HG03045 (cell line): ENCODE data around the gene SLC39A10.

Source experiments
- ATAC-seq: cut with Tn5 transposase; IDR thresholded peaks from one replicate; pipeline ENCODE4 v1.9.1; 2021; ENCODE audit warnings: mild to moderate bottlenecking, moderate library complexity; ENCODE audit not compliant: unreplicated experiment

The SLC39A10 gene

GRCh38 chr2:195716466-195716865, 59.4 kb downstream of the SLC39A10 start:
- ATAC-seq: no peak

GRCh38 chr2:195721042-195721441, 64.0 kb downstream of the SLC39A10 start:
- no peak for ATAC-seq

DNA sequence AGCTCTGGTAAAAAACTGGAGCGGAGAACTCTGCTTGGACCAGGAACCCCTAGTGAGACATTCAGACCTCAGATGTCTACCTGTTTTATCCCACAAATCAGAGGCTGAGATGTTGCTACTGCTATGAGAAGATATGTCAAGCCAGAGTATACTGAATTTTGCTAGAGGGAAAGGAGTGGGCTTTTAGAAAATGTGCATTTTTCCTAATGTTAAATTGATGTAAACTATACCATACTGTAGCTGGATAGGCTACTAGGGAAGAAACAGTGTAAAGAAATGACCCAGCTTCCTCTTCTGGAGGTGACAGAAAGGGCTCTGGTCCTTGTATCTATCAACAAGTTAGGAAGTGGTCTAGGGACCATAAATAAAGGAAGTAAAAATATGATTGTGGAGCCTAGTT, 65.0 kb downstream of the SLC39A10 start:
- no peak for ATAC-seq

DNA sequence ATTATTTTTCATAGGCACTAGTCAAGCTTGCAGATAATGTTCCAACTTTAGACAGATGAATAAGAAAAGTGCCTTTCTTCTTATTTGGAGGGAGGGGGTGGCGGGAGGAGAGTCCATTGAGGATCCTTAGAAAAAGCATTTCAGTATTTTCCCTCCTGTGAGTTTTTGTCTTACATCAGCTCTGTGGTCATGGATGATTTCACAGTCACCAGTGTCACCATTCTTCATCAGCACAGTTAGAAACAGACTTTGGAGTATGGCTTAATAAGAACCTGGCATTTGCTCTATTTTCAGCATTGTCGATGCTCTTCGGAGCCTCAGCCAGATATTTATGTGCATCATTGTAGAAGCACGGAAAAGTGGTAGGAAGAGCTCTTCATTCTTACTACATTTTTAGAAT, 70.1 kb downstream of the SLC39A10 start:
- no peak for ATAC-seq

DNA sequence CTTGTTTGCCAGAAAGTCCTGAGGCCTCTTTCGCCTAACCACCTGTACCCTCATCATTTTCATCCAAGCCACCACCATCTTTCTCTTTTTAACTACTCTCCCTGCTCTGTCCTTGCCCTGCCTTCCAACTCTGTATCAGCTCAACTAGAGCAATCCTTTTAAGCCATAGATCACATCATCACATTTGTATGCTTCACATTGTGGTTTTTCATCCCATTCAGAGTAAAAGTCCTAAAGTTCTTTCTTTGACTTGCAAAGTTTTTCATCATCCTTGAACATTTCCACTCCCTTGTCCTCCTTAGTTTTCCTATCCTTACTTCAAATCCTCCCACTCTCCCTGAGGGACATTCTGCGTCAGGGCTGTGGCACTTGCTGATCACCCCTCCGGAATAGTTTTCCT, 73.9 kb downstream of the SLC39A10 start:
- no peak for ATAC-seq

- ATAC-seq: no peak
These were observed 75.5 kb downstream of the SLC39A10 start for GRCh38 chr2:195732574-195732973.

DNA sequence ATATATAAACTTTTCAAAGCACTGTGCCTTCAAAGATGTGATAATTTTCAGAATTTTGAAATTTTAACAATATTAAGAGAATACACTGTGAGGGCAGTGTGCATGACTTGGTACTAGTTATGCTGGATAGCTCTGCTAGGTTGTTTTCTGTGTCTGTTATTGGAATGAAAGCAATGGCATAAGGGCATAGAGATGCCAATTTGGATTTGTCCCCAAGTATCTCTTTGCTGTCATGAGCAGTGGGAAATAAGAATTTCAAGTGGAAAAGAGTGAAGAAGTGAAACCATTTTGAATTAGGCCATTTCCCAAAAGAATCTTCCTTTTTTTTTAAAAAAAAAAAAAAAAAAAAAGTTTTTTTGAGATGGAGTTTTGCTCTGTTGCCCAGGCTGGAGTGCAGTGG, 76.8 kb downstream of the SLC39A10 start:
- ATAC-seq: no peak

GRCh38 chr2:195734395-195734794, 77.4 kb downstream of the SLC39A10 start:
- no peak for ATAC-seq

- ATAC-seq: no peak
These were observed 77.9 kb downstream of the SLC39A10 start for GRCh38 chr2:195734931-195735330.

DNA sequence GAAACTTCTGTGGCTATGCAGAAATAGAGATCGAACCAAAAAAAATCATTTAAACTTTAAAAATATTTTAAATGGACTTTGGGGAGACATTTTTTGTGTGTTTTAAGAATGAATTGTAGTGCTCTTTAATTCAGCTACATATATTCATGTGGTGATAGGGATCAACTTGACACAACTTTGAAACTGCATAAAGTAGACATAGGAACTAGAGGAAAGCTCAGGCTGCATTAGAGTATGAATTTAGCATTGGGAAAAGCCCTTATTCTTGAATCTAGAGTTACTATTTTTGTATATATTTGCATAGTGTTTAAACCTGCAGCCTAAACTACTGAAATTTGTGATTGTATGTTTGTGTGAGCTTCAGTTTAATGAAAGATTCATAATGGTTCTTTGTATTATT, 78.3 kb downstream of the SLC39A10 start:
- no peak for ATAC-seq

GRCh38 chr2:195737511-195738325, 80.7 kb downstream of the SLC39A10 start:
- no peak for ATAC-seq

GRCh38 chr2:195741191-195741590, 84.2 kb downstream of the SLC39A10 start:
- ATAC-seq: no peak

DNA sequence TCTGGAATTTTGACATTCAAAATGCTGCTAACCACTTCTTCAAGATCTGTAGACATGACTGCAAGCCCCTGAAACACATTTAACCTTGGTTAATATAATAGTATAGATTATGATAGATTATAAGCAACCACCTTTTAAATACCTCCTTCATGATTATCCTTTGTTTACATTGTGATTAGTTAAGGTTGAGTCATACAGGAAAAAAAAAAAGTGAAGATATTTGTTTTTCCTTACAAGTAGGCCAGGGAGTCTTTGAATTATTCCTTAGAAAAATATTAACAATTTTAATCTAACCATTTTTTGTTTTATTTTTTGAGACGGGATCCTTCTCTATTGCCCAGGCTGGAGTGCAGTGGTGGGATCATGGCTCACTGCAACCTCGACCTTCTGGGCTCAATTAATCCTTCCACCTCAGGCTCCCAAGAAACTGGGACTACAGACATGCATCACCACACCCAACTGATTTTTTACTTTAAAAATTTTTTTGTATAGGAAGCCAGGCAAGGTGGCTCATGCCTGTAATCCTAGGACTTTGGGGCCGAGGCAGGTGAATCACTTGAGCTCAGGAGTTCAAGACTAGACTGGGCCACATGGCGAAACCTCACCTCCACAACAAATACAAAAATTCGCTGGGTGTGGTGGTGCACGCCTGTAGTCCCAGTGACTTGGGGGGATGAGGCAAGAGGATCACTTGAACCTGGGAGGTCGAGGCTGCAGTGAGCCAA, 99.4 kb downstream of the SLC39A10 start:
- ATAC-seq: no peak

GRCh38 chr2:195758846-195759245, 101.8 kb downstream of the SLC39A10 start:
- no peak for ATAC-seq

GRCh38 chr2:195759877-195760276, 102.9 kb downstream of the SLC39A10 start:
- no peak for ATAC-seq

DNA sequence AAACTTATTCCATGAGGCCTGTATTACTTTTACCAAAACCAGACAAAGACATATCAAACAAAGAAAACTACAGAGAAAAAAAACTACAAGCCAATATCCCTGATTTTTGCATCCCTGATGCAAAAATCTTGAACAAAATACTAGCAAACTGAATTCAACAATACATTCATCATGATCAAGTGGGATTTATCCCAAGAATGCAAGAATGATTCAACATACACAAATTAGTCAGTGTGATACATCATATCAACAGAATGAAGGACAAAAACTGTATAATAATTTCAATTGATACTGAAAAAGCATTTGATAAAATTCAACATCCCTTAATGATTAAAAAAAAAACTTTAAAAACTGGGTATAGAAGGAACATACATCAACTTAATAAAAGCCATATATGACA, 106.8 kb downstream of the SLC39A10 start:
- ATAC-seq: no peak

DNA sequence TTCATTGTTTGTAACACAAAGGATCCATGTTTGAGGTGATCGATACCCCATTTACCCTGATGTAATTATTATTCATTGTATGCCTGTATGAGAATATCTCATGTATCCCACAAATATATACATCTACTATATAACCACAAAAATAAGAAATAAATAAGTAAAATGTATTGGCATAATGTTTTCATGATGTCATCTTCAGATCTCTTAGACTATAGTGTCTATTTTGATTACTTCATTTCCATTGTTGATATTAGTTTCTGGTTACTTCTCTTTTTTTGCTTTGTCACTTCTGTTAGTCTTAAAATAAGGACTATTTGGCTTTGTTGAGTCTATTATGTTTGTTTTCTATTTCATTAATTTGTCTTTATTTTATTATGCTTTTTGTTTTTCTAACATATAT, 109.7 kb downstream of the SLC39A10 start:
- ATAC-seq: no peak

- no peak for ATAC-seq
These were observed 111.4 kb downstream of the SLC39A10 start for GRCh38 chr2:195768431-195768830.

GRCh38 chr2:195769975-195770374, 112.9 kb downstream of the SLC39A10 start:
- no peak for ATAC-seq

- no peak for ATAC-seq
These were observed 122.5 kb downstream of the SLC39A10 start for GRCh38 chr2:195779491-195779890.

DNA sequence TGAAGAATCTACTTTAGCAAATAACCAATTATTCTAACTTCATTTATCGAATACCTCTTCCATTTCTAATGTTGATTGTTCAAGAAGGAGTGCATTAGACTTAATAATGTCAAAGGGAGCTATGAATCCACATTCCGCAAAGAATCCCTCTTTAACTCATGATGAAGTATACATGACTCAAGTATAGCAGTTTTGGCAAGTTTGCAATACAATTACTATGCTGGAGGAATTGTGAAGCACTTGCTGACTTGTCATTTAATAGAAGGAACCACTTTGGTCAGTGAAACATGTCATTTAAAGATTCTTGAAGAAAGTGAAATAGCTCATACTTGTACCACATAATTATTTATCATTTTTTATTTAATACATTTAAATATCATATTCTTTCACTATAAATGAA, 125.1 kb downstream of the SLC39A10 start:
- ATAC-seq: no peak
